ENCODE measurements around the gene PDE3B. TPM values are rescaled to one million over a fixed set of nuclear protein-coding genes. Genes with fewer than 3 reads are reported as not detected.

The PDE3B gene
- total and polyA plus RNA-seq, 9 of the 15 experiments (the other 6 are each of a cell fraction or from before 2014, with no cell fraction given): 2.3 to 22.5 (median 12.2) TPM

- TF ChIP-seq ZNF717 (CRISPR knock-in tag; IDR thresholded peaks at IDR 0.05) (no peak), FOXP1 (CRISPR knock-in tag; IDR thresholded peaks at IDR 0.05) (no peak), ZBTB5 (IDR thresholded peaks at IDR 0.05) (no peak), SMAD4 (CRISPR knock-in tag; conservative IDR thresholded peaks at IDR 0.05) (no peak), NUFIP1 (IDR thresholded peaks at IDR 0.05; ENCODE audit: partially characterized antibody) (no peak), SP2 (IDR thresholded peaks at IDR 0.05; ENCODE audit: extremely low read depth, low read depth, low read length, poor library complexity, severe bottlenecking) (no peak), DACH1 (IDR thresholded peaks at IDR 0.05; ENCODE audit: partially characterized antibody) (no peak), POLR2H (tag; IDR thresholded peaks at IDR 0.05; ENCODE audit: low read depth) (no peak)
- TF ChIP-seq, protein P1, sequence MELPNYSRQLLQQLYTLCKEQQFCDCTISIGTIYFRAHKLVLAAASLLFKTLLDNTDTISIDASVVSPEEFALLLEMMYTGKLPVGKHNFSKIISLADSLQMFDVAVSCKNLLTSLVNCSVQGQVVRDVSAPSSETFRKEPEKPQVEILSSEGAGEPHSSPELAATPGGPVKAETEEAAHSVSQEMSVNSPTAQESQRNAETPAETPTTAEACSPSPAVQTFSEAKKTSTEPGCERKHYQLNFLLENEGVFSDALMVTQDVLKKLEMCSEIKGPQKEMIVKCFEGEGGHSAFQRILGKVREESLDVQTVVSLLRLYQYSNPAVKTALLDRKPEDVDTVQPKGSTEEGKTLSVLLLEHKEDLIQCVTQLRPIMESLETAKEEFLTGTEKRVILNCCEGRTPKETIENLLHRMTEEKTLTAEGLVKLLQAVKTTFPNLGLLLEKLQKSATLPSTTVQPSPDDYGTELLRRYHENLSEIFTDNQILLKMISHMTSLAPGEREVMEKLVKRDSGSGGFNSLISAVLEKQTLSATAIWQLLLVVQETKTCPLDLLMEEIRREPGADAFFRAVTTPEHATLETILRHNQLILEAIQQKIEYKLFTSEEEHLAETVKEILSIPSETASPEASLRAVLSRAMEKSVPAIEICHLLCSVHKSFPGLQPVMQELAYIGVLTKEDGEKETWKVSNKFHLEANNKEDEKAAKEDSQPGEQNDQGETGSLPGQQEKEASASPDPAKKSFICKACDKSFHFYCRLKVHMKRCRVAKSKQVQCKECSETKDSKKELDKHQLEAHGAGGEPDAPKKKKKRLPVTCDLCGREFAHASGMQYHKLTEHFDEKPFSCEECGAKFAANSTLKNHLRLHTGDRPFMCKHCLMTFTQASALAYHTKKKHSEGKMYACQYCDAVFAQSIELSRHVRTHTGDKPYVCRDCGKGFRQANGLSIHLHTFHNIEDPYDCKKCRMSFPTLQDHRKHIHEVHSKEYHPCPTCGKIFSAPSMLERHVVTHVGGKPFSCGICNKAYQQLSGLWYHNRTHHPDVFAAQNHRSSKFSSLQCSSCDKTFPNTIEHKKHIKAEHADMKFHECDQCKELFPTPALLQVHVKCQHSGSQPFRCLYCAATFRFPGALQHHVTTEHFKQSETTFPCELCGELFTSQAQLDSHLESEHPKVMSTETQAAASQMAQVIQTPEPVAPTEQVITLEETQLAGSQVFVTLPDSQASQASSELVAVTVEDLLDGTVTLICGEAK (IDR thresholded peaks at IDR 0.05): no peak
- TF ChIP-seq, protein P1 (CRISPR knock-in tag; IDR thresholded peaks at IDR 0.05): no peak
- TF ChIP-seq, protein P2, sequence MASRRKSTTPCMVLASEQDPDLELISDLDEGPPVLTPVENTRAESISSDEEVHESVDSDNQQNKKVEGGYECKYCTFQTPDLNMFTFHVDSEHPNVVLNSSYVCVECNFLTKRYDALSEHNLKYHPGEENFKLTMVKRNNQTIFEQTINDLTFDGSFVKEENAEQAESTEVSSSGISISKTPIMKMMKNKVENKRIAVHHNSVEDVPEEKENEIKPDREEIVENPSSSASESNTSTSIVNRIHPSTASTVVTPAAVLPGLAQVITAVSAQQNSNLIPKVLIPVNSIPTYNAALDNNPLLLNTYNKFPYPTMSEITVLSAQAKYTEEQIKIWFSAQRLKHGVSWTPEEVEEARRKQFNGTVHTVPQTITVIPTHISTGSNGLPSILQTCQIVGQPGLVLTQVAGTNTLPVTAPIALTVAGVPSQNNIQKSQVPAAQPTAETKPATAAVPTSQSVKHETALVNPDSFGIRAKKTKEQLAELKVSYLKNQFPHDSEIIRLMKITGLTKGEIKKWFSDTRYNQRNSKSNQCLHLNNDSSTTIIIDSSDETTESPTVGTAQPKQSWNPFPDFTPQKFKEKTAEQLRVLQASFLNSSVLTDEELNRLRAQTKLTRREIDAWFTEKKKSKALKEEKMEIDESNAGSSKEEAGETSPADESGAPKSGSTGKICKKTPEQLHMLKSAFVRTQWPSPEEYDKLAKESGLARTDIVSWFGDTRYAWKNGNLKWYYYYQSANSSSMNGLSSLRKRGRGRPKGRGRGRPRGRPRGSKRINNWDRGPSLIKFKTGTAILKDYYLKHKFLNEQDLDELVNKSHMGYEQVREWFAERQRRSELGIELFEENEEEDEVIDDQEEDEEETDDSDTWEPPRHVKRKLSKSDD (conservative IDR thresholded peaks at IDR 0.05; ENCODE audit: low read length): no peak
Observed at GRCh38 chr11:14698771-14699170, 55.2 kb downstream of the PDE3B start (continued).

Data from K562 (cell line).